GM19025 (cell line): ENCODE results near the gene GYS1.
"Not testable (repeated sequence)": the region's sequence is repeated elsewhere in the genome, so short reads cannot be mapped to it uniquely, and the experiment has no call there.

Experiments used
- ATAC-seq: cut with Tn5 transposase; IDR thresholded peaks from one replicate; pipeline ENCODE4 v1.9.1; 2021; ENCODE audit warnings: mild to moderate bottlenecking, low read depth, moderate library complexity; ENCODE audit not compliant: unreplicated experiment

The GYS1 gene

GRCh38 chr19:49018388-49019241 is 25.5 kb upstream of the GYS1 start:
- not testable (repeated sequence) for ATAC-seq

- ATAC-seq = peak; percentile 36
These were observed 24.7 kb upstream of the GYS1 start for GRCh38 chr19:49017666-49018351.

- ATAC-seq = no peak
These were observed 24.0 kb upstream of the GYS1 start, which contains the start of gene LHB for GRCh38 chr19:49017041-49017665. Gene LHB (minus strand): TSS chr19:49017091. CDS start chr19:49017081, 10 bp downstream.

GRCh38 chr19:49016067-49016839 is 23.1 kb upstream of the GYS1 start:
- no peak for ATAC-seq

- ATAC-seq = no peak
These were observed 21.8 kb upstream of the GYS1 start for GRCh38 chr19:49014870-49015255.

- ATAC-seq = no peak
These were observed 21.2 kb upstream of the GYS1 start for GRCh38 chr19:49014123-49014869.

GRCh38 chr19:49011194-49011593 is 18.1 kb upstream of the GYS1 start:
- no peak for ATAC-seq

DNA sequence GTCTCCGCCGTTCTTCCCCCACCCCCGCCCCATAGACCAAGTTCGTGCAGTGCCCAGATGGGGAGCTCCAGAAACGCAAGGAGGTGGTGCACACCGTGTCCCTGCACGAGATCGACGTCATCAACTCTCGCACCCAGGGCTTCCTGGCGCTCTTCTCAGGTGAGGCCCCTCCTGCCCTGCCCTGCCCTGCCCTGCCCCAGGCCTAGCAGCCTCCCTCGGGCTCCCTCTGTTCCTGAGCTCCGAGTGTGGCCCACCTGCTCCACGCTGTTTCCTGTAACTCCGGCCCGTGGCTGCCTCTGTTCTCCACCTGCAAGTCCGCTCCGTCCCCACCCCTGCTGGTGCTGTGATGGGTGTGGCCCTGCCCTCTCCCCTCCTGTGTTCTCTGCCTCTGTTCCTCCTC is 17.3 kb upstream of the GYS1 start:
- ATAC-seq = no peak

DNA sequence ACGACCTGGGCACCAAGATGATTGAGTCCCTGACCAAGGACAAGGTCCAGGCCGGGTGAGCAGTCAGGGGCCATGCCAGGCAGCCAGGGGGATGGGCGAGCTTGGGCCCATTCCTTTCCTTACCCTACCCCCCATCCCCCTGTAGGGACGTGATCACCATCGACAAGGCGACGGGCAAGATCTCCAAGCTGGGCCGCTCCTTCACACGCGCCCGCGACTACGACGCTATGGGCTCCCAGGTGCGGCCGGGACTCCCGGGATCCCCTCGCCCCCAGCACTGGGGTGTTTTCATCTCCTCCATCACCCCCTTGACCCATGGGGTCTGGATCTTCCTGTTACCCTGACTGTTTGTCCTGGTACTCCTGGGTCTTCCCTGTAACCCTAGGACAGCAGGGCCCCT is 16.7 kb upstream of the GYS1 start:
- no peak for ATAC-seq

GRCh38 chr19:49006905-49007304 is 13.8 kb upstream of the GYS1 start:
- ATAC-seq = no peak

DNA sequence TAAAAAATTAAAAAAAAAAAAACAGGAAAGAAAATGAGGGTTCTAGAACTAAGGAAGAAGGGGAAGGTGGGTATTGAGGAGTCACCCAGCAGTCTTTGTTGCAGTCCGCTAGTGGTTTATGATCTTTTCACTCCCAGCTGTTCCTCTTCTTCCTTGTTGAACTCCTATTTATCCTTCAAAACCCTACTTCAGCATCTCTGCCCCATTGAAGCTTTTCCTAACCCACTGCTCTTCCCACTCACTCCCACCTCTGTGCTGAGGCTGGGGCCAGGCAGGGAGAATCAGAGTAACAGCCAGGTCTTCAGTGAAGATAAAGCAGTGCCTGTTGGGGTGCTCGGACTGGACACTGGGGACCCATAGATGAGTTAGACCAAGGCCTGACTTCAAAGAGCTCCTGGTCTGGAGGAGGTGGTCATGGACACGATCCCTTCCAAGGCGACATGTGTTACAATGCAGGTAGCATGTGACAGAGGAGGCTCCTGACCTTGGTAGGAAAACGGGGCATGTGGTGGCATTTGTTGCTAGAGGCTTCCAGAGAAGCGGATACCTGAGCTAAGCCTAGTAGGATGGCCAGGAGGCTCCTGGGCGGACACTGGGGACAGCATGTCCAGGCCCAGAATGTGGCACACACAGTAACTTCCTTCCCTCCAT is 12.0 kb upstream of the GYS1 start:
- no peak for ATAC-seq

GRCh38 chr19:49004133-49004532 is 11.0 kb upstream of the GYS1 start:
- no peak for ATAC-seq

DNA sequence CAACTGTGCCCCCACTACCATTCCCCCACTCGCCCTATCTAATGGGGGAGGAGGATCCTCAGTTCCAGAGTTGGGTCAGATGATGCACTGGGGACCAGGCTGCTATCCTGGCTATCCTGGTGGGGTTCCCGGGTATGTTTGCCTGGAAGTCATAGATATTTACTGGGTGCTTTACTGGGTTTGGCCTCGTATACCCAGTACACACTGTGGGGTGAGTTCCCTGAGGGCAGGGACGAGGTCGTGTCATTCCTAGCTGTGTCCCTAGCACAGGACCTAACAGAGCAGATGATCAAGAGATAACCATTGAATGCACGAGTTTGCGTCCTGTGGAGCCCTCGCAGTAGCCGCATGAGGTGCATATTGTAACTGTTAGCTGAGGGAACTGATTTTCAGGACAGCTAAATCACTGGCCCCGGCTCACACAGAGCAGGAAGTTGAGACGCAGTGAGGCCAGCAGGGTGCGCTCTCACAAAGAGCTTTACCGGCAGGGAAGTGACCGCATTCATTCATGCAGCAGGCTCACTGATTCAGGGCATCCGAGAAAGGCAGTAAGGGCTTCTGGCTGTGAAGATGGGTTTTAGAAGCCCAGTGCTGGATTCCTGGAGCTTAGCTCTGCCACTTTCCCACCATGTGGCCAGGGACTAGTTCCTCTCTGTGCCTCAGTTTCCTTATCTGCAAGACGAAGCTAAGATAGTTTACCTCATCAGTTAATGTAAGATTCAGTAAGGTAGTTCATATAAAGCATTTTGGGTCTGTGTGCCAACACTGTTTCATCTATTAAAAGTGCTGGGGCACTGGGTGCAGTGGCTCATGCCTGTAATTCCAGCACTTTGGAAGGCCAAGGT is 6.6 kb upstream of the GYS1 start:
- no peak for ATAC-seq

DNA sequence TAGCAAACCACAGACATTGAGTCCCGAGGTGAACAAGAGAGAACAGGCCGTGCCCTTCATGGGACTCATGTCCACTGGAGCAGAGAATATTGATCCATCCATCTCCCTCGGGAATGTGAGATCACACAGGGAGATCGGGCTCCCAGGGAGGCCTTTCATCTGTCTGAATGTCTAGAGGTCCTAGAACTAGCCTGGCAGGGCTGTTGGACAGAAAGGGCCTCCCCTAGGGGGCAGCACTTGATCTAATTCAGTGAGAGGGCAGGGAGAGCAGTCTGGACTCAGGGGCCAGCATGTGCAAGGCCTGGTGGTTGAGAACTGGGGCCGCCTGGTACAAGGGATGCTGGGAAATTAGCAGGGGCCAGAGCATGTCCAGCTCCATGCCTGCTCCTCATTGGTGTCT is 4.9 kb upstream of the GYS1 start:
- ATAC-seq = no peak

GRCh38 chr19:48994035-48994386 is 902 bp upstream of the GYS1 start:
- no peak for ATAC-seq

DNA sequence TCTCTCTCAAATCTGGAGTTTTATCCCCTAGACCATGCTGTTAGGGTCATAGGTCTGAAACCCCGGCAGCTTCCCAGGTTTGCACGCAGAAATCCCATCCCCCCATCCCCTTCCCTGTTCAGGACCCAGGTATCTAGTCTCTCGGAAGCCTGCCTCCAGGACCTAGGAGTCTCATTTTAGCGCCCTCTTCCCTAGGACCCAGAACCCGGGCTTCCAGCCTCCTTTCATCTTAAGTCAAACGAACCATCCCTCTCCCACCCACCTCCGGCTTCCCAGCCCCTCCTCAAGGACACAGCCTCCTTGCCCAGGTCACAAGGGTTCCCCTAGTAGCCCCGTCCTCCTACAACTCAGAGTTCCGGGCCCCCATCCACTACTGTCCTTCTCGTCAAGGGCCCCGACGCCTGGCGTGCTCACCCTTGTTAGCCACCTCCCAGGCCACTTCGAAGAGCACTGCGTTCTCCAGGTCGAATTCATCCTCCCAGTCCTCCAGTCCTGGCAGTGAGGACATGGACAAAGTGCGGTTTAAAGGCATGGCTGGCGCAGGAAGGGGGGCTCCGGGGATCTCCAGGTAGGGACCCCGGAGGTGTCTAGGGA is 431 bp downstream of the GYS1 start:
- no peak for ATAC-seq

- no peak for ATAC-seq
These were observed 1.1 kb downstream of the GYS1 start for GRCh38 chr19:48991873-48992580.
